ENCODE data around the gene PRRX2. TPM values are rescaled to one million over a fixed set of nuclear protein-coding genes. Genes with fewer than 3 reads are reported as not detected.

PRRX2 gene
- total RNA-seq, 2 donors from 2014 or later = 4.3 to 14.3 TPM

DNA sequence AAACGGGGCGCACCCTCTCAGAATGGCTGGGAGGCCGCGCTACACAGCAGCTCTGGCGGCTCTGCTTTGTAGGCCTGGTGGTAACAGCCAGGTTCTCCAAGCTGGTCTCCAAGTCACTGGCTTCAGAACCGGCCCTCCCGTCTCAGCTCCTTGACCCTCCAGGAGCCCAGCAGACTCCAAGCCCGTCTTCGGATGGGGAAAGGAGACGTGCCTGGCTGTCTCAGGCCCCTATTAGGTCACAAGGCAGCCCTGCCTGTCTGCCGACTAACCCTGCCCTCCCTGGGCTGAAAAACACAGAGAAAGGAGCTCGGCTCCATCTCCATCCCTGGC is 25.7 kb upstream of the PRRX2 start:
- DNase-seq (ENCODE audit: low spot score) = no peak
- Histone ChIP-seq H3K9me3 (no peaks in the 10 kb centered on the region), H3K27me3 (replicated peaks; ENCODE audit: insufficient read depth) (no peaks in the 10 kb centered on the region), H3K4me1 (replicated peaks) (peaks cover 15% of the 10 kb centered on the region), H3K4me3 (no peak overlapping the region), H3K36me3 (peaks cover 14 to 27% of the 10 kb centered on the region in 2 donors), H3K27ac (no peak overlapping the region)
- 59% methylated on average over 12 of the region's 12 CpGs for WGBS
- intact Hi-C loops (cut with DNase I) = no loop called here
- TF ChIP-seq POLR2A (IDR thresholded peaks at IDR 0.05) = no peak
- no peak for TF ChIP-seq POLR2AphosphoS5 (IDR thresholded peaks at IDR 0.05)
- no peak for TF ChIP-seq CTCF (IDR thresholded peaks at IDR 0.05)

GRCh38 chr9:129640086-129640870 is 25.2 kb upstream of the PRRX2 start:
- Histone ChIP-seq H3K4me3 (peak overlapping the region in 1 of 2 donors; percentile 83), H3K9me3 (no peaks in the 10 kb centered on the region), H3K36me3 (peaks cover 10 to 22% of the 10 kb centered on the region in 2 donors), H3K27ac (no peak overlapping the region), H3K27me3 (replicated peaks; ENCODE audit: insufficient read depth) (no peaks in the 10 kb centered on the region), H3K4me1 (replicated peaks) (peaks cover 15% of the 10 kb centered on the region)
- WGBS = 58% methylated on average over 25 of the region's 25 CpGs
- TF ChIP-seq POLR2AphosphoS5 (IDR thresholded peaks at IDR 0.05) (no peak), POLR2A (IDR thresholded peaks at IDR 0.05) (no peak), CTCF (IDR thresholded peaks at IDR 0.05) (no peak)
- DNase-seq (ENCODE audit: low spot score) = no peak
- intact Hi-C loops (cut with DNase I) = no loop called here

DNA sequence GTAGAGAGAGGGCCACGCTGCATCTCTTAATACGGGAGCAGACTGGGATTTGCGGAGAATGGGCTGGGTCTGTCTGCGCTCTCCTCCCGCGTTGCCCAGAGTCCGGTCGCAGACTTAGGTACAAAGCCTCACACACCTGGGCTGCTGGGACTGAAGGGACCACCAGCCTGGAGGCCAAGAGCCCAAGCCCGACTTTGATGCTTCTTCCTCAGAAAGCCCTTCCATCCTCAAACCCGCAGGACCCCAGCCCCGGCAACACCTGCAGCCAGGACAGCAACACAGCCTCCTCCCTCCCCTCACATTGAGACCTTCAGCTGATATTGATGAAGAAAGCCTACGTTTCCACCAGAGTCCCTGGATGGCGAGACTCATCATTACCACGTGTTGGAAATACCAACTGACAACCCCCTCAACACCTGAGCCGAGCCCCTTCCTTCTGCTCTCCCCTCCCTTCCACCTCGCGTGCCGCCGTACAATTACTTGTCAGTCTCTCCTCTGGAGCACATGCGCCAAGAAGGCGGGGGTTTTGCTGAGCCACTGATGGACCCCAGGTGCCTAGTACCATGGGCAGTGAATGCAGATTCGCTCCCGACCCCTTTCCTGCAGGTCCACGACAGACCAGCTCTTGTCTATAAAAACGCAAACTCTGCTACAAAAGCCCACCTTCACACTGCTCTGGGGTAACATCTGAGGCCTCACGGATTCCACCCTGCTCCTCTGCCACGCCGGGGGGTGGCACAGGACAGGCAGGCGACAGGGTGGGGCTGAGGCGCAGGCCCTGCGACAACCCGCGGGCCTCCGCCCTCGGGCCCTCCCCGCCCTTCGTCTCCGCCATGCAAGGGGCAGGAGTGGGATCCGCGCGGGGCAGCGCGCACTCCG is 24.3 kb upstream of the PRRX2 start:
- H3K36me3 ChIP-seq = peaks cover 4 to 16% of the 10 kb centered on the region in 2 donors
- H3K9me3 ChIP-seq = no peaks in the 10 kb centered on the region
- peaks cover 15% of the 10 kb centered on the region for H3K4me1 ChIP-seq (replicated peaks)
- no peak for DNase-seq (ENCODE audit: low spot score)
- no peaks in the 10 kb centered on the region for H3K27me3 ChIP-seq (replicated peaks; ENCODE audit: insufficient read depth)
- intact Hi-C loops (cut with DNase I) = no loop called here
- peak overlapping the region; percentile 79 for H3K27ac ChIP-seq
- 16% methylated on average over 36 of the region's 44 CpGs for WGBS
- H3K4me3 ChIP-seq = peak overlapping the region; percentile 83 to 93
- no peak for TF ChIP-seq CTCF (IDR thresholded peaks at IDR 0.05)
- TF ChIP-seq POLR2AphosphoS5 (IDR thresholded peaks at IDR 0.05) = no peak
- TF ChIP-seq POLR2A (IDR thresholded peaks at IDR 0.05) = no peak

DNA sequence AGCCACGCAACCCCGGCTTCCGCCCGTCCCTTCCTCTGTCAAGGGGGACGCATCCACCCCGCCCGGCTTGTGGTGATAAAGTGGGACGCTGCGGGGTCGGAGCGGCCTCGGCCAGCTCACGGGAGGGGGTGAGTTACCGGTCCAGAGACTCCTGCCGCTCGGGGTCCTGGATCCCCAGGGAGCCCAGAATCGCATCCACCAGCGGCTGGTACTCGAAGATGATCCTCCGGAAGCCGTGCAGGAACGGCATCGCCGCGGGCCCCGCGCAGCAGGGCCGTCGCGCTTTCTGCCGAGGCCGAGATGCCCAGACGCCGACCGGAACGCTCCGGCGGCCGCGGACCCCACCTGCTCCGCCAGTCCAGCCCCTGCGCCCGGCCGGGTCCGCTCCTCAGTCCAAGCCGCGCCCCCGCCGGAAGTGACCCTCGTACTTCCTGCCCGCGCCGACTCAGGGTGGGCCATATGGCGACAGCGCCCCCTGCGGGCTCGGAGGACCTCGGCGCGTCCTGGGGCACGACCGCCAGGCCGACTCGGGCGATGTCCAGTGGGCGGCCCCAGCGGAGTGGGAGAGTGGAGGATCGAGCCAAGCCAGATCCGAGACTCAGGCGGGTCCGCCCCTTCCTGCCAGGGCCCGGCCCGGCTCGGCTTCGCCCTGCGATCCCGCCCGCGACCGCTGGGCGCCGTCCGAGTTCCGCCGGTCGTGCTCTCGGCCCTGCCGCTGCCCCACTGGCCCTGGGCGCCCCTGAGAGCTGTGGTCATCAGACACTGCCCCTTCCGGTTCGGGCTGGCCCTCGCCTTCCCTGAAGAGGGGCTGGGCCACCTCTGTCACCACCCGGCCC is 23.5 kb upstream of the PRRX2 start, which contains the start of gene ASB6:
TSS of gene ASB6 (minus strand) at position 402 of the 836 bp plus-strand sequence. CDS start at position 250, 152 bp downstream.
- Histone ChIP-seq H3K4me3 (peak within 1 kb of the TSS; percentile 83 to 93), H3K4me1 (replicated peaks) (peaks cover 15% of the 10 kb centered on the region), H3K27me3 (replicated peaks; ENCODE audit: insufficient read depth) (no peaks in the 10 kb centered on the region), H3K36me3 (peaks cover 2 to 9% of the 10 kb centered on the region in 2 donors), H3K27ac (peak within 1 kb of the TSS; percentile 79), H3K9me3 (no peaks in the 10 kb centered on the region)
- DNase-seq (ENCODE audit: low spot score) = peak; percentile 92
- TF ChIP-seq POLR2A (IDR thresholded peaks at IDR 0.05) (peak; percentile 50), CTCF (IDR thresholded peaks at IDR 0.05) (peak; percentile 99 to 100 (median 100)), POLR2AphosphoS5 (IDR thresholded peaks at IDR 0.05) (peak; percentile 95)
- under 1% methylated on average over 59 of the region's 93 CpGs for WGBS
- intact Hi-C loops (cut with DNase I) = loop anchor here (2.0 kb wide), 2 partner anchors 85 to 141 kb away; no protein-coding TSS in a partner anchor
